HG03159 (cell line): Measurements from ENCODE around the gene TLCD1.
"Not testable (repeated sequence)": the region's sequence is repeated elsewhere in the genome, so short reads cannot be mapped to it uniquely, and the experiment has no call there.

Experiments used
- ATAC-seq: cut with Tn5 transposase; IDR thresholded peaks from one replicate; pipeline ENCODE4 v1.9.1; 2021; ENCODE audit warnings: mild to moderate bottlenecking, moderate library complexity; ENCODE audit not compliant: unreplicated experiment

TLCD1 gene

DNA sequence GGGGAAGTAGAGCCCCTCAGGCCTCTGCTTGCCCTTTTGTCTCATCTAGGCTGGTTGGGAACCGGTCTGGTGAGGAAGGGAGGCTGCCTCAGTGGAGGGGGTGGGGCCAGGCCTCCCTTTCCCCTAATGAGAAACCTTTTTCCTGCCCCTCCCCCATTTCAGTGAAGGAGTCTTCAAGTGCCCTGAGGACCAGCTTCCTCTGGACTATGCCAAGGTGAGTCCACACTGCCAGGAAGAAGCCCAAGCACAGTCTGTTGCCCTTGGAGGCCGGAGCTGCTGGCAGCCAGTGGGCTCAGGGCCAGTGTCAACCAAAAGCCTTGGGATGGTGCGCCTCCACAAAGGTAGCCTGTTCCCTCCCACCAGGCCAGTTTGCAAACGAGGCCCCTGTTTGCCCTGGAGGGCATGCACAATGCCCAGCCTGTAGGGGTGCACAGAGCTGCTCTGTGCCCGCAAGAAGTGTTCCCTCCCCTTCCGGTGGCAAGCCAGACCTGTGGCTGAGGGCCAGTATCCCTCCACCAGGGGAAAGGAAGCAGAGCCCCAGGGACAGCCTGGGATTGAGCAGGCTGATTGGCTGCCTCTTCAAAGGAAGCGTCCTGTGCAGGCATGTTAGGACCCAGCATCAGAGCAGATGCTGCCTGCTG lies 21.1 kb upstream of the TLCD1 start:
- ATAC-seq: no peak

DNA sequence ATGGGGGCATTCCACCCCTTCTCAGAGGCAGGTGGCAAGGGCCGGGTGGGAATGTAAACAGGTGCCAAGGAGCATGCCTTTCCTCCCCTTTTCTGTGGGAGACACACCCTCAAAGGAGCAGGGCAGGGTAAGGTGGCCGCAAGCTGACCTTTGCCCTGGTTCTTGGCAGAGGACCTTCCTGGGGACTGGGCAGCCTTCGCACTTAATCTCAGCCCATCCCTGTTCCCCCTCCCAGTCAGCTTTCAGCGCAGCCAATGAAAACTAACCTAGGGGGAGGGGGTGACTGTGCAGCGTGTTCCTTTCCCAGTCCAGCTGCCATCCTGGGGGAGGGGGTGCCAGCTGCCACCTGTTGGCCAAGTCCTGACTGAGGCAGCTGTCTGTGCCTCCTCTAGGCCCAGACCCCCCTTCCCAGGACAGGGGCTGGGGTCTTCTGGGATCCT lies 20.6 kb upstream of the TLCD1 start:
- ATAC-seq: no peak

DNA sequence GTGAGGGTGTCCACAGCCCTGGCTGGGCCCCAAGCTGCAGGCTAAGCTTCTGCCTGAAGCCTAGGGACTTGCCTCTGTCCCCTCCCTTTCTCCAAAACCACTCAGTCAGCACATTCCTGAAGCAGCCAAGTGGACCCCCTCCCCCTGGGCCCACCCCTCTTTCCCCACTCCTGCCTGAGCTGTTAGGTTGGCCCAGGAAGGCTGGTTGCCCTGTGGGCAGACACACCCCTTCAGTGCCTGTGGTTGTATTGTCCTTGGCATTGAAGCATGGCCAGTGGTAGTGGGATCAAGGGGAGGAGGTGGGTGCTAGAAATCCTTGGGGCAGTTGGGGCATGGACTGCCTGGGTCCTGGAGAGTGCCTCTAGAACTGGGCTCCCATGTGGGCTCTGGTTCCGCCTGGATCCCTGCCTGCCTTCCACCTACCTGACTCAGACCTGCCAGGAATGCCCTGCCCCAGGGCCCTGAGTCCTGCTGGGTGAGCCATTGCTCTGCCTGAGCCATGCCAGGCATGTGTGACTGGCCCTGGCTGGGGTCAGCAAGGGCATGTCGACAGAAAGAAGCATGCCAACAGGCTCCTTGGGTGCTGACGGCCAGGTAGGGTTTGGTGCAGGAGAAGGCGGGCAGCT lies 19.9 kb upstream of the TLCD1 start:
- ATAC-seq: no peak

DNA sequence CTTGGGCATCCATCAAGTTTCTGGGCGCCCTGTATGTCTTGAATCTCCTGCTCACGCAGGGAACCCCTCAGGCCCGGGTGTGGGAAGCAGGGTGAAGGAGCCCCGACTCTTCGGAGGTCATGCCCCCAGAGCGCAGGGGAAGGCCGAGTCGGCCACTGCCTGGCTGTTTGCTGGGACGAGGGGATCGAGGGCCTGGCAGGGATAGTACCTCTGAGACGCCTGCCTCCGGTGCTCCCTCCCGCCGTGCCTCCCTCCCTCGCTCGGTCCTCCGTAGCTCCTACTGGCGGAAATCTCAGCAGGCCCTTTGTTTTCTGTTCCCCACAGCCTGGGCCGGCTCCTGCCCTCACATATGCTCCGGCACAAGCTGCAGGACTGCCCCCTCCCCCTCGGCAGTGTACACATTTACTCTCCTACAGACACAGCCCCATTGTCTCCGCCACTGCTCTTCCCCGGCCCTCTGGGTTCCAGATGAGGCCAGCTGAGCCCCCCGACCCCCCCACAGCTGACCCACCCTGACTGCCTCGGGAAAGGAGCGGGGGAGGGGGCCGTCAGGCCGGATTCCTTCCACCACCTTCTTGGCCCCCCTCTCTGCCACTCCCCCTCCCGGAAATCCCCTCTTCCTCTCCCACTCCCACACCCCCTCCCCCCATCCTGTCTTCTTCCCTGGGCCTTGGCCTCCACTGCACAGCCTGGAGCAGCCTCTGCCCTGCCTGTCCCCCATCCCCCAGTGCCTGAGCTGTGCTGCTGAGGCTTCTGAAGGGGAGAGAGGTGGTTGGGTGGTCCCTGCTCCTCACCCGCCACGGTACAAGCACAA lies 19.1 kb upstream of the TLCD1 start:
- ATAC-seq: no peak

DNA sequence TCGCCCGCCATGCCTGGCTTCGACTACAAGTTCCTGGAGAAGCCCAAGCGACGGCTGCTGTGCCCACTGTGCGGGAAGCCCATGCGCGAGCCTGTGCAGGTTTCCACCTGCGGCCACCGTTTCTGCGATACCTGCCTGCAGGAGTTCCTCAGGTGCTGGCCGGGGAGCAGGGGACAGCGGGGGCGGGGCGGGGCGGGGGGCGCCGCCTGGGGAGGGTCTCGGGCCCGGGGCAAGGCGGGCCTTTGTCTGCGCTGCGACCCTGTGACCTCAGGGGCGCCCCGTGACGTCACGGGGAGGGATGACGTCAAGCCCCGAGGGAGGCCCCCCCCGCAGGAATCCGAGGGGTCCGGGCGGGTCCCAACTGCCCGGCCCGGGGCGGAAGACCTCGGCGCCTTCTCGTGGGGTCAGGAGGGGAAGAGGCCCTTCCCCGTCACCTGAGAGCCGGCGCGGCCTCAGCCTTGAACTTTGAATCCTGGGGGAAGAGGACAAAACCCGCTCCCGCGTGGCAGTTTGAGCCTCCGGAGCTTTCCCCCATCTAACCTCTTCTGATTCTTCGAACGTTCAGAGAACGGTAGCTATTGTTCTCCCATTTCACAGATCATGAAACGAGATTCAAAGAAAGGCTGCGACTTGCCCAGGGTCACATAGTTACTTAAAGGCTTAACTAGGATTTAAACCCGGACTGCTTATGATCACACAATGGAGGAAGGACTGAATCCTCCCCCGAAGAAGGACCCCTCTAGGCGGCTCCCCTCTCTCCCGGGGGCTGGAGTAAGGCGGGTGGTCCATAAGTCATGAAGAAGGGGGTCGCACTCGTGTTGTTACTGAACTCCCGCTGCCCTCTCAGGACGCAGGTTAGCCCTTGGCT lies 18.3 kb upstream of the TLCD1 start:
- ATAC-seq: peak; percentile 25

DNA sequence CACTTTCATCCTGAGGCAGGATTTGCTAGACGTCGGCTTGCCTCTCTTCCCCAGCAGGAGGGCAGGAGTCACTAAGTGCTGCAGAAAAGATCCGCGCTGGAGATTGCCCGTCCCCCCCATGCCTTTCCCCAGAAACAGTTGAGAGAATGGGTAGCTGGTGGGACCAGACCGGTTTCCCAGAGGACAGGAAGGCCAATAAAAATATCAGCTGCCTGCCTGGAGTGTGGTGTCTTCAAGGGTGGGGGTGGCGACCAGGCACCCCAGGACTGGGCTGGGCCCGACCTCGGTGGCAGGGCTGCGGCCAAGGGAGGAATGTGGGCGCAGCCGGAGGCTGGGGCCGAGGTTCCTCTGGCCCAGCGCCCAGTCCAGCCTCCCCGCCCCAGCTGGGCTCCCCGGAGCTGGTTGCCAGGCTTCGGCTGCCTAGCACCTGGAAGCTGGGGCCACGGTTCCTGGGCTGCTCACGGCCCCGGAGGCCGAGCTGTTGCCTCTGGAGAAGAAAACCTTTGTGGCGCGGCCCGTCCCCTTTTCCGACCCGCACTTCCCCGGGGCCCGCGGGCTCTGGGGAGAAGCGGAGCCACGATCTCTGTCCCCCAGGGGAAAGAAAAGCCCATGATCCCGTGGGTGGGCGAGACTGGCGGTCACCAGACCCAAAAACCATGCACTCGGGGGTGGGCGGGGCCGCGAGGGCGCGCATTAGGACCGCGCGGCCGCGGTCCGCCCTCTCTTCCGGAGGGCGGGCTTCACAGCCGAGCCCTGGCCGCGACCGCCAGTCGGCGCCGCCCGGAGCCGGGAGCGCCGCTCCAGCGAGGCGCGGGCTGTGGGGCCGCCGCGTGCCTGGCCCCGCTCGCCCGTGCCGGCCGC lies 17.4 kb upstream of the TLCD1 start, which contains the start of gene TRAF4:
Gene TRAF4, plus strand, starts transcription at position 769 of the 861 bp plus-strand sequence. CDS start 102 bp downstream, outside the sequence.
- peak; percentile 58 for ATAC-seq

DNA sequence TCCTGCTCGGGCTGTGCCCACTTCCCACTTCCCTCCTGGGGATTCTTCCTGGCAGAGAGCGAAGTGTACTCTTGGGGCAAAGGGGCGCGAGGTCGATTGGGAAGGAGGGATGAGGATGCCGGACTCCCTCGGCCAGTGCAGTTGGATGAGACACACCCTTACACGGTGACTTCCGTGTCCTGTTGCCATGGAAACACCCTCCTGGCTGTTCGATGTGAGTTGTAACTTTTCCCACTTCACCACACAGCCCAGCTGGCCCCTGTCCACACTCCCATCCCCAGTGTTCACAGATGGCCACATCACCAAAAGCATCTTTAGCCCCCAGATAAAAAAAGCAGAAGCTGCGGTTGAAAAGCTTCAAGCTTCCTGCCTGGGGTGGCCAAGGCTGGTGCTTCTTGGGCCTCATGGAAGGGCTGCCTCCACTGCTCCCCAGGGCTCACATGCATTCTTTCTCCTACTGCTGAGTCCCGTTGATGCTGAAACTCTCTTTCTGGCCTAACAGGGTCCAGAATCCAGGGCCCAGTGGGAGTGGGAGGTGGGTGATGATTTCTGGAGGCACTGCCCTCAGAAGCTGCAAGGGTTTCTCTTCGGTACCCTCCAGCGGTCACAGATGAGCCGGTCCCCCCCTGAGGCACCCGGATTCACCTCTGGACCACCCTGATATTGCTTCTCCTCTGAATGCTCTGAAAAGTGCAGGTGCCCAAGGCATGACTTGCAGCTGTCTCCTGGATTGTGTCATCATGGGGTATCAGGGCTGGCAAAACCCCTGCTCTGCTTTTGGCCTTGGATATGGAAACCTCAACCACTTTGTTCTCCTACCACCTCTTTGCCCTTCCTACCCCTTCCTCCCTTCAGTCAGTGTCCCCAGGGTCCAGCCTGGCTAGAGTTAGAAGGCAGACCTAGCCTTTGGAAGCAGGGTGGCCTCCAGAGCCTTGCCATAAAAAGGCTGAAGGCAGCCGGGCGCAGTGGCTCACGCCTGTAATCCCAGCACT lies 15.6 kb upstream of the TLCD1 start:
- ATAC-seq: no peak

DNA sequence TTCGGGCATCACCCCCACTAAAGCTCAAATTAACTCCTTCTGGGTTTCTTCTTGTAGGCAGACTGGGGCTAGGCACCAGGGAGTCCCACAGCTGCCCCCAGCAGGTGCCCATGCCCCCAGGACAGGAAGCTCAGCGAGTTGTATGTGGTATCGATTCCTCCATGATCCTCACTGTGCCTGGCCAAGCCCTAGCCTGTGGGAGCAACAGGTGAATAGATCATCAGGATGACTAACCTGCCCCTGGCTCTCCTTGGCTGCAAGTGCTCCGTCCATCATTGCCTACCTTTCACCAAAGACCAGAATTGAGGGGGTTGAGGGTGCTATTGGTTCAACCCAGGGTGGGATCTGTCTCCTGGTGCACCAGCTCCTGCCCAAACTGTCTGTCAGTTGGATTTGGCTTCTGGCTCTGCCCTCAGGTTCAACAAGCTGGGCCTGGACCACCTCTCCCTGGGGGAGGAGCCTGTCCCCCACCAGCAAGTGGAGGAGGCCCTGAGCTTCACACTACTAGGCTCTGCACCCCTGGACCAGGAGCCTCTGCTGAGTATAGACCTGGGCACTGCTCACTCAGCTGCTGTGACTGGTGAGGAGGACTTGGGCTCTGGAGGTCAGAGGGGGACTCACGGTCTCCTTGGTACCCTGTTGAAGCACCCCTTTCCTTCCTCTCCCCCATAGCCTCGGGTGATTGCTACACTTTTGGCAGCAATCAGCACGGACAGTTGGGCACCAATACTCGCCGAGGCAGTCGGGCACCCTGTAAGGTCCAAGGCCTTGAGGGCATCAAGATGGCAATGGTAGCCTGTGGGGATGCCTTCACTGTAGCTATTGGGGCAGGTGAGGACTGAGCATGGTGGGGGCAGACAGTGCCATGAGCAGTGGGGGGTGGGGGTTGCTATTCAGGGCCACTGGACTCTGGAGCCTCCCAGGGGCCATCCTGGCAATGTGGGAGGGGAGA lies 14.6 kb upstream of the TLCD1 start:
- no peak for ATAC-seq

DNA sequence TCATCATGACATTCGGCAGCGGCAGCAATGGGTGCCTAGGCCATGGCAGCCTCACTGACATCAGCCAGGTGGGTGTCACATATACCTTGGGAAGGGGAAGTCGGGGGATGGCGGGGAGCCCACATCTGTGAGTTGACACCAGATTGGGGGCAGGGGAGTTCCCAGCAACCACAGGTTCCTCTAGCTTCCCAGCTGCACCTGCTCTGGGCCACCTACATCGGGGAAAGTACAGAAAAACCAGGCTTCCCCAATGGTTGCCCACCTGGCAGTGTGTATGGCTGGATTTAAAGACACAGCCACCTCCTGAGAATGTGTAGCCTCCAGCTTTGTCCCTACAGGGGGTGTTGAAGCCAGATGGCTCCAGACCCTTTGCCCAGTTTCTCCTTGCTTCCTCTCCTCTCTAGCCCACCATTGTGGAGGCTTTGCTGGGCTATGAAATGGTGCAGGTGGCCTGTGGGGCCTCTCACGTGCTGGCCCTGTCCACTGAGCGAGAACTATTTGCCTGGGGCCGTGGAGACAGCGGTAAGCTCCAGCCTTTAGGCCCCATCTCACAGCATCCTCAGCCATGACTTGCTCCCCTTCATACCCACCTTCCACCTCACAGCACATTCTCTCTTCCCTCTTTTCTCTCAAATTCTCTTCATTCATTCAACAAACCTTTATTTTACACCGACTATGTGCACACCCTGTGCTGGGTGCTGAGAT lies 12.8 kb upstream of the TLCD1 start:
- no peak for ATAC-seq

DNA sequence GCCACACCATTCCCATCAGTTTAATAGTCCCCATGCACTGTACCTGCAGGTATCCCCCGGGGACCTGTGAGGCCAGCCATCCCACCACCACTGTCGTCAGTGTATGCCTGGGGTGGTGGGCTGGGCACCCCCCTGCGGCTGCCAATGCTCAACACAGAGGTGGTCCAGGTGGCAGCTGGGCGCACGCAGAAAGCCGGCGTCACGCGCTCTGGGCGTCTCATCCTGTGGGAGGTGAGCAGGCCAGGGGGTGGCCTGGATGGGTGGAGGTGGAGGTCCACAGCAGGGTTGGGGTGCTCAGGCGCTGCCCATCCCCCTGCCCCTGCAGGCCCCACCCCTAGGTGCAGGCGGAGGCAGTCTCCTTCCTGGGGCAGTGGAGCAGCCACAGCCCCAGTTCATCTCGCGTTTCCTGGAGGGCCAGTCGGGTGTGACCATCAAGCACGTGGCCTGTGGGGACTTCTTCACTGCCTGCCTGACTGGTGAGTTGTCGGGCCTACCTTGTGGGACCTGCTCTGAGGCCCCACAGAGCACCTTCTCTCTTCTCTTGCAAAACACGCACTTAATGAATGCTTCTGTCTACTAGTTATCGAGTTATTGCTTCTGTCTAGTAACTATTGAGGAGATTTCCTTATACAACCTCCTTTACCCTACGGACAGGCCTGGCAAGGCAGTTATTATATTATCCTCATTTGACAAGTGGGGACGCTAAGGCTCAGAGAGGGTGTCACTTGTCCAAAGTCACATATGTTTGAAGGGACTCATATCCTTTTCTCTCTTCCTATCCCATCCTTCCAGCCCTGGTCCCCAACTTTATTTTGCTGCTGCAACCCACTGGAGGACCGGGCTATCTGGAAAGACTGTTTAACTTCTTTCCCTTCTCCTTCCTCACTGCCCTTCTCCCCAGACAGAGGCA lies 12.0 kb upstream of the TLCD1 start:
- peak; percentile 59 for ATAC-seq

DNA sequence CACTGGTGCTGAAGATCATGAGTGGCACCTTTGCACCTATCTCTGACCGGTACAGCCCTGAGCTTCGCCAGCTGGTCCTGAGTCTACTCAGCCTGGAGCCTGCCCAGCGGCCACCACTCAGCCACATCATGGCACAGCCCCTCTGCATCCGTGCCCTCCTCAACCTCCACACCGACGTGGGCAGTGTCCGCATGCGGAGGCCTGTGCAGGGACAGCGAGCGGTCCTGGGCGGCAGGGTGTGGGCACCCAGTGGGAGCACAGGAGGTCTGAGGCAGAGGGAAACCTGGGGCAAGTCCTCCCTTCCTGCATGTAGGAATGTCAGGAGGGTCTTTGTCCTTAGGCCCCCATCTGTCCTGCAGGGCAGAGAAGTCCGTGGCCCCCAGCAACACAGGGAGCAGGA lies 11.3 kb upstream of the TLCD1 start:
- no peak for ATAC-seq

DNA sequence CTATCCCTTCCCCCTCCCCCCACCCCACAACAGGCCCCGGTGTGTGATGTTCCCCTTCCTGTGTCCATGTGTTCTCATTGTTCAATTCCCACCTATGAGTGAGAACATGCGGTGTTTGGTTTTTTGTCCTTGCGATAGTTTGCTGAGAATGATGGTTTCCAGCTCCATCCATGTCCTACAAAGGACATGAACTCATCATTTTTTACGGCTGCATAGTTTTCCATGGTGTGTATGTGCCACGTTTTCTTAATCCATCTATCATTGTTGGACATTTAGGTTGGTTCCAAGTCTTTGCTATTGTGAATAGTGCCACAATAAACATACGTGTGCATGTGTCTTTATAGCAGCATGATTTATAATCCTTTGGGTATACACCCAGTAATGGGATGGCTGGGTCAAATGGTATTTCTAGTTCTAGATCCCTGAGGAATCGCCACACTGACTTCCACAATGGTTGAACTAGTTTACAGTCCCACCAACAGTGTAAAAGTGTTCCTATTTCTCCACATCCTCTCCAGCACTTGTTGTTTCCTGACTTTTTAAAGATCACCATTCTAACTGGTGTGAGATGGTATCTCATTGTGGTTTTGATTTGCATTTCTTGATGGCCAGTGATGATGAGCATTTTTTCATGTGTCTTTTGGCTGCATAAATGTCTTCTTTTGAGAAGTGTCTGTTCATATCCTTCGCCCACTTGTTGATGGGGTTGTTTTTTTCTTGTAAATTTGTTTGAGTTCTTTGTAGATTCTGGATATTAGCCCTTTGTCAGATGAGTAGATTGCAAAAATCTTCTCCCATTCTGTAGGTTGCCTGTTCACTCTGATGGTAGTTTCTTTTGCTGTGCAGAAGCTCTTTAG lies 10.1 kb upstream of the TLCD1 start:
- not testable (repeated sequence) for ATAC-seq

DNA sequence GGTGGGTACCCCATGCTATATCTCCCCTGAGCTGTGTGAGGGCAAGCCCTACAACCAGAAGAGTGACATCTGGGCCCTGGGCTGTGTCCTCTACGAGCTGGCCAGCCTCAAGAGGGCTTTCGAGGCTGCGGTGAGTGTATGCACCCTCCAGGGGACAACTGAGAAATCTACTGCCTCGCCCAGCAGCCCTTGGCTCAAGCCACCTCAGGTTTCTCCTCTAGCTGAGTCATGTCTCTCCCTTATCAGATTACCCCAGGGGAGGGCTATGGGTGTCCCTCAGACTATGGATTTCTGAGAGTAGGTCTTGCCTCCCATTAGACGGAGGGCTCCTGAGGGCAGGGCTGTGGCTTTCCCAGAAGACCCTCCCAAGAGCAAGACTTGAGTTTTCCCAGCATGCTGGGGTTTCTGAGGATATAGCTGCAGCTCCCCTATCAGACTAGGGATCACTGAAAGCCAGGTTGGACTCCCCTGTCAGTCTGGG lies 9.2 kb upstream of the TLCD1 start:
- no peak for ATAC-seq

DNA sequence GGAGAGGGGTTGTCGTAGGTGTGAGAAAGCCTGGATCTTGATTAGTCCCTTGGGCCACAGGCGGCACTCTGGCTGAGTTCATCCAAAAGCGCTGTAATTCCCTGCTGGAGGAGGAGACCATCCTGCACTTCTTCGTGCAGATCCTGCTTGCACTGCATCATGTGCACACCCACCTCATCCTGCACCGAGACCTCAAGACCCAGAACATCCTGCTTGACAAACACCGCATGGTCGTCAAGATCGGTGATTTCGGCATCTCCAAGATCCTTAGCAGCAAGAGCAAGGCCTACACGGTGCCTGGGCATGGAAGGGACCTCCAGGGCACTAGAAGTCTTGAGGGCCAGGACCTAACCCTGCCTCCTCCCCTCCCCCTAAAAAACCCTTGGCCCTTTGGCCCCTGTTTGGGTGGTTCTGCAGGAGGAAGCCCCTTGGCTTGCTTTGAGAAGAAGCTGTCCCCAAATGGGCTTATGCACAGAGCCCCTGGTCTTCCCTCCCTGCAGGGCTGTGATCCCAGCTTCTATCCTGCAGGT lies 8.7 kb upstream of the TLCD1 start:
- ATAC-seq: no peak

DNA sequence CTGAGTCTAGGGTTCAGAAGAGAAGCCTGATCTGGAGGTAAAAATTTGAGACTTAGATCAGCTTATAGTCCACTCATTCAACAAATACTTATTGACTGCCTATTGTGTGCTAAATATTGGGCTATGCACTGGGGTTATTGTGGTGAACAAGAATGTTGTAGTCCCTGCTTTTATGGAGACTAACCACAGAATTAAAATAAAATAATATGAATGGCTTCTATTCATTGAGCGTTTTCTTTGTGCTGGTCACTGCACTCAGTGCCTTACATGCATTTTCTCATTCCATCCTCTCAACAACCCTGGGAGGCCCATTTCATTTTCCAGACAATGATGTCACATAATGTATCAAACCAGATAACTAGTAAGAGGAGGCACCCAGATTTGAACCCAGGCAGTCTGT lies 7.3 kb upstream of the TLCD1 start:
- no peak for ATAC-seq
